Pulmonary artery endothelial cell (primary cell): ENCODE data around the gene SCD. TPM values are rescaled to one million over a fixed set of nuclear protein-coding genes. Genes with fewer than 3 reads are reported as not detected.

Experiments
- DNase-seq: peaks from one replicate; pipeline ENCODE4 v3.0.0-alpha.2; 2011; ENCODE audit warnings: low read depth, low spot score
- total RNA-seq: library from RNA; depleted of rRNA; stranded (reverse); fragments of >200 nt; gene quantifications from 2 replicates; pipeline ENCODE4 v1.2.3, GENCODE V29; 2014

The SCD gene
- total RNA-seq, 1 donor from 2014 or later, result 122 TPM

DNA sequence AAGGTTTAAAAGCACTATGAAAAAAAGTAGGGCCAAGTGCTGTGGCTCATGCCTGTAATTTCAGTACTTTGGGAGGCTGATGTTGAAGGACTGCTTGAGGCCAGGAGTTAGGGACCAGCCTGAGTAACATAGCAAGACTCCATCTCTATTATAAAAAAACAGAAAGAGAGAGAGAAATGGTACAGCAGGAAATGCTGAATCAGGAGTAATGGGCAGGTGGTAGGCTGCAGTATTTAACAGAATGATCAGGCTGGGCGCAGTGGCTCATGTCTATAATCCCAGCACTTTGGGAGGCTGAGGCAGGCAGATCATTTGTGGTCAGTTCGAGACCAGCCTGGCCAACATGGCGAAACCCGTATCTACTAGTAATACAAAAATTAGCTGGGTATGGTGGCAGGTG is 49.6 kb downstream of the SCD start:
- no peak for DNase-seq

DNA sequence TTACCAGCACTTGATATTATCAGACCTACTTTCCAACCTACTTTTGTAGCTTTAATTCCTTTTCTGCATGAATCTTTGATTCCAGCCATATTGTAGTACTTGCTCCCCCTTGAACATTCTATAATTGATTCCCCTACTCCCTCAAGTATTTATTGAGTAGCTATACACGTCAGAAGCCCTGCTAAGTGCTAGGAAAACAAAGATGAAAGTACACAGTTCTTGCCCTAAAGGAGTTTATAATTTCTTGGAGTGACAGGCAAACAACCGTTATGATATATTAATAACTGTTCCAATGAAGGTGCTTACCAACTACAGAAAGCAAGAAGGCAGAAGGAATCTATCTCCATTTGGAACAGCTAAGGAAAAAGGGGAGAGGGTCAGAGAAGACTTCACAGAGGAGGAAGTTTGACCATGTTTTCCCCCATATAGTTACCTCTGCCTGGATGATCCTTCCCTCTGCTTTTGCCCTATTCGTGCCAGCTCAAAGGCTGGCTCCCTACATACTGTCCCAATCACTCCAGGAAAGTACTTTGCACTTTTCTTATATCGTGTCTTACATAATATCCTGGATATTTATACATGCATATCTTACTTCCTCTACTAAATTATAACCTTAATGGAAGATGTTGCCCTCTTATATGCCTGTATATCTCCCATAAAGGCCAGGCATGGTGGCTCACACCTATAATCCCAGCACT is 54.7 kb downstream of the SCD start:
- DNase-seq, result no peak

DNA sequence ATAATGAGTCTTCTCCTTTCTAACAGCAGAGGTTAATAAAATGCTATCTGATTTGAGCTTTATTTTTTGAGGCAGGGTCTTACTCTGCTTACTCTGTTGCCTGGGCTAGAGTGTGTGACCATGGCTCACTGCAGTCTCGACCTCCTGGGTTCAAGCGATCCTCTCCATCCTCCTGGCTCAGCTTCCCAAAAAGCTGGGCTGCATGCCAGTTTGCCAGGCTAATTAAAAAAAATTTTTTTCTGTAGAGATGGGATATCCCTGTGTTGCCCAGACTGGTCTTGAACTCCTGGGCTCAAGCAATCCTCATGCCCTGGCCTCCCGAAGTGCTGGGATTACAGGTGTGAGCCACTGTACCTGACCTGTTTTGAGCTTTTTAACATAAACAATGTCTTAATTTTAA is 56.7 kb downstream of the SCD start:
- no peak for DNase-seq

DNA sequence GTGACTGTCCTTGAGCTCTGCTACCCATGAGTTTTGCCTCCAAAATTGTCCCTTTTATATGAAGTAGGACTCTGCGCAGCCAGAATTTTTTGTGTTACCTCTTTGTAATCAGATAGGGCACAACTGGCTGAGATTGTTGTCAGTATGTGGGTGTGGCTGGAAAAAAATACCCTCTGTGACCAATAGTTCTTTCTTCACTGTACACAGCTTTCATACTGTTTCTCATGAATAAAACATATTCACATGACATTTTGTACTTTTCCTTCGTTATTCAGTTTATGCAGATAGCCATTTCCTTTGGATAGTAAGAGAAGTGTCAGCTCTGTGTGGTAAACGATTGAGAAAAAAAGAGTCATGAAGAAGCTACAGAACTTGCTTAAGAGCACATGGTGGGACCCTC is 66.1 kb downstream of the SCD start:
- DNase-seq, result no peak

Other genes with a start within 250 kb of the SCD start
- gene ERLIN1, start 161.2 kb upstream of the SCD start, total RNA-seq, result 61.8 and 84.4 TPM in 2 replicates
- 27.9 and 31.1 TPM in 2 replicates for gene CHUK, start 117.6 kb upstream of the SCD start, total RNA-seq
- 33.3 and 47.3 TPM in 2 replicates for gene CWF19L1, start 79.6 kb upstream of the SCD start, total RNA-seq
- gene BLOC1S2, start 60.6 kb upstream of the SCD start, total RNA-seq, result 43.3 and 69.8 TPM in 2 replicates
- gene PKD2L1, start 17.0 kb upstream of the SCD start, total RNA-seq, result not detected in 2 replicates
- not detected in 2 replicates for gene WNT8B, start 115.8 kb downstream of the SCD start, total RNA-seq
- gene SEC31B, start 172.6 kb downstream of the SCD start, total RNA-seq, result 2.3 and 2.4 TPM in 2 replicates
- 223 and 247 TPM in 2 replicates for gene NDUFB8, start 182.6 kb downstream of the SCD start, total RNA-seq
- 8.2 and 8.3 TPM in 2 replicates for gene HIF1AN, start 188.7 kb downstream of the SCD start, total RNA-seq